ENCODE results near the gene OSBPL6.
A peak's percentile ranks its signal among the peaks of the same experiment; 100 is the strongest.
"Not testable (repeated sequence)": the region's sequence is repeated elsewhere in the genome, so short reads cannot be mapped to it uniquely, and the experiment has no call there.

OSBPL6 gene

DNA sequence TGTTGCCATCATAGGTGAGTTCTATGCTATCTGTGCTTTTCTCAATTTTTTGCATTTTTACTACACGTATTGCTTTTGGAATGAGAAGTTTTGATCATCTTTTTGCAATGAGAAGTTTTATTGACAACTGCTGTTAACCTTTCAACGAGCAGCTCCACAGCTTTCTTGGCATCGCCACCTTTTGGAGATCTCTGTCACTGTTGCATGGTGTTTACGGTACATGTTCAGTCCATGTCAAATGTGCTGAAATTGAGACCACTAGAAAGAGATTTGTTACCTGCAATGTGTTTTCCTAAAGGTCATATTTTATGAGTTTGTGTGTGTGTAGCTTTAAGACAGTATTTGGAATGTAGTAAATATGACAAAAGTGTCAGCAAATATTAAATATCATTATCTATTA, 120.8 kb downstream of the OSBPL6 start:
- no peaks in the 10 kb centered on the region for H3K9me3 ChIP-seq (replicated peaks in 1 of 11)
- H3K9ac ChIP-seq: no peak overlapping the region
- no peak overlapping the region for H3K4me2 ChIP-seq
- no peak for TF ChIP-seq Cebpa-rat (IDR thresholded peaks at IDR 0.05)
- H3K27me3 ChIP-seq: no peaks in the 10 kb centered on the region
- H3K4me3 ChIP-seq: no peak overlapping the region
- no peaks in the 10 kb centered on the region for H4K20me1 ChIP-seq
- no peak overlapping the region for H3K27ac ChIP-seq
- H3K4me1 ChIP-seq: no peaks in the 10 kb centered on the region
- no peaks in the 10 kb centered on the region for H3K36me3 ChIP-seq

DNA sequence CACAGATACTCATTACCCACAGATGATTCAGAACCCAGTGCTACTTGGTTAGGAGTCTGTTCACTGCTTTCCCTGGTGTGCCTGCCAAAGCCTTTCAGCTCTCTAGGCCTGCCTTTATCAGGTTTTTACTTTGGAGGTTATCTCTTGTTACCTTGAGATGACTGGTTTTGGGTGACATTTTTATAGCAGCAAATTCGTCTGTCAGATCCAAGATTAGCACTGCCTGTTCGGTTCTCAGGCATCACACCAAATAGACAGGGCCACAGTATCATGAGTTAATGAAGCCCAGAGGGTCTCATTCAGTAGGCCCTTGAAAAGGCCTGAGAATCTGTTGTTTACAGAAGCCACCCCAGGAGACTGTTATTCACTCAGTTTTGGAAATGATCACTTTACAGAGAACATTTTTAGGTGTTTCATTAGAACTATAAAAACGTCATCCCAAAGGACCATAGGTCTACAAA, 121.2 kb downstream of the OSBPL6 start:
- H3K9ac ChIP-seq: no peak overlapping the region
- no peak overlapping the region for H3K4me2 ChIP-seq
- no peaks in the 10 kb centered on the region for H3K4me1 ChIP-seq
- H3K36me3 ChIP-seq: no peaks in the 10 kb centered on the region
- no peaks in the 10 kb centered on the region for H3K9me3 ChIP-seq (replicated peaks in 1 of 11)
- no peak overlapping the region for H3K27ac ChIP-seq
- TF ChIP-seq Cebpa-rat (IDR thresholded peaks at IDR 0.05): no peak
- no peak overlapping the region for H3K4me3 ChIP-seq
- no peaks in the 10 kb centered on the region for H3K27me3 ChIP-seq
- H4K20me1 ChIP-seq: no peaks in the 10 kb centered on the region

DNA sequence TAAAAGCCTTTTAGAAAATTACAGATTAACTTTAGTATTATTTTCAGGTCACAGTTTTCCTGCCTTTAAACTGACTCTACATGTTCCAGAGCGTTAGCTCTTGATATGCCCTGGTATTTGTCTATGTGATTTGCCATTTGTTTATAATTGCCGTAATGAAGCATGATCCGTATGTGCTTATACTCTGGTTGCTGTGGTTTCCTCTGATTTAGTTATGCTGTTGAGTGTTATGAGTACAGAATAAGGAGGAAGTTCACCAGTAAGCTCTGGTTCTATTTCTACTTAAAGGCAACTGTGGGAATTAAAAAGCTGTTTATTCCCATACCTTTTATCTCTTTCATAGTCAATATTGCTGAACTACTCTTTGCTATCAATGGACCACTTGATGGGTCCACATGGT, 123.5 kb downstream of the OSBPL6 start:
- Histone ChIP-seq H3K27me3 (no peaks in the 10 kb centered on the region), H3K9me3 (replicated peaks in 1 of 11) (no peaks in the 10 kb centered on the region), H3K27ac (no peak overlapping the region), H4K20me1 (no peaks in the 10 kb centered on the region), H3K36me3 (no peaks in the 10 kb centered on the region), H3K4me2 (no peak overlapping the region), H3K9ac (no peak overlapping the region), H3K4me3 (no peak overlapping the region), H3K4me1 (no peaks in the 10 kb centered on the region)
- TF ChIP-seq Cebpa-rat (IDR thresholded peaks at IDR 0.05): no peak

DNA sequence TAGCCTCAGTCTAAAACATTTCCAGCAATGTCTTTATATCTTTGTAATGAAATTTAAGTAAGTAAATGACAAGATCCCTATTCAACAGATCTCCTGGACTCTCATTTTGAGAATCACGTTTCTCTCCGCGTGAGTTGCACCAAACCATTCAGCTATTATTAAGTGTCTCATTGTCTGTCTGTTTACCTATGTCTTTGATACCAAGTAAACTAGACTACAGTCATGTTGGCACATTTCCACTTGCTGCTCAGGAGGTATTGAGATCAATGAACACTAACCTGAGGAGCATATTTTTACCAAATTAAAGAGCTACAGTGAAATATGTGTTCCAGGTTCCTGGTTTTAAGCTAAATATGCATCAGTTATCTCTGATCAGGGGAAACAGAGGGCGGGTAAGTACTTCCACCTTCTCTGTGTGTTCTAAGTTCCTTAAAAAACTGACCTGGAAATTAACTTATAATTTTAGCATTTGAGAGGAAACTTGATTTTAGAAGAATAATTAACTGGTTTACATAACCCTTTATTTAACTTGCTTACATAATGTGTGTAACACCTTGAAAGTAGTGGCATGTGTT, 125.8 kb downstream of the OSBPL6 start:
- H3K9me3 ChIP-seq (replicated peaks in 1 of 11): no peaks in the 10 kb centered on the region
- H3K9ac ChIP-seq: no peak overlapping the region
- no peak overlapping the region for H3K4me2 ChIP-seq
- H3K27ac ChIP-seq: no peak overlapping the region
- no peaks in the 10 kb centered on the region for H3K36me3 ChIP-seq
- no peaks in the 10 kb centered on the region for H4K20me1 ChIP-seq
- H3K4me1 ChIP-seq: no peaks in the 10 kb centered on the region
- no peaks in the 10 kb centered on the region for H3K27me3 ChIP-seq
- no peak for TF ChIP-seq Cebpa-rat (IDR thresholded peaks at IDR 0.05)
- no peak overlapping the region for H3K4me3 ChIP-seq

DNA sequence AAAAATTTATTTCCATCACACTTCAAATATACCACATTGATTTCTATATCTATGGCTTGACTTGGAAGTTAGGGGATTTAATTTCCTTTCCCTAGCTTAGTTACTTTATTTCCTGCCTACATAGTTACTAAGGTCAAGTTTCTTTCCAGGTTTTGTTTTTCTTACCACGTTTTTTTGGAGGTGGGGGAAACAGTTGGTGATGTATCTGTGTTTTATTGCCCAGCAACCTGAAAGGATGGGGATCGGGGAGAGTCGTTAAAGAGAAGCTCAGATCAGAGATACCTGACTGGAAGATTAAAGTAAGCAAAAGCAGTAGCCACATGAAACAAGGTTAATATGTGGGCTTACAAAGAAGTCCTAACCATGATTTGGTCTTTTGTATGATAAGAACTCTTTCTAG, 127.8 kb downstream of the OSBPL6 start:
- H3K27me3 ChIP-seq: no peaks in the 10 kb centered on the region
- H3K4me2 ChIP-seq: no peak overlapping the region
- no peaks in the 10 kb centered on the region for H3K9me3 ChIP-seq (replicated peaks in 1 of 11)
- H3K9ac ChIP-seq: no peak overlapping the region
- no peaks in the 10 kb centered on the region for H3K4me1 ChIP-seq
- no peak overlapping the region for H3K27ac ChIP-seq
- H4K20me1 ChIP-seq: no peaks in the 10 kb centered on the region
- no peaks in the 10 kb centered on the region for H3K36me3 ChIP-seq
- TF ChIP-seq Cebpa-rat (IDR thresholded peaks at IDR 0.05): no peak
- H3K4me3 ChIP-seq: no peak overlapping the region

DNA sequence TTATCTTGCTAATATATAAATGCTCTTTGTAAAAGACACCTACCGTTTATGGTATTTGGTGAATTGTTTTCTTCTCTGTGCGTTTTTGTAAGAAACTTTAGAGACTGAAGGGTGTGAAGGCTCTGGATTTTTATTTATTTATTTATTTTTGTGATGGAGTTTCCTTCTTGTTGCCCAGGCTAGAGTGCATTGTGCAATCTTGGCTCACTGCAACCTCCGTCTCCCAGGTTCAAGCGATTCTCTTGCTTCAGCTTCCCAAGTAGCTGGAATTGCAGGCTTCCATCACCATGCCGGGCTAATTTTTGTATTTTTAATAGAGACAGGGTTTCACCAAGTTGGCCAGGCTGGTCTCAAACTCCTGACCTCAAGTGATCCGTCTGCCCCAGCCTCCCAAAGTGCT, 129.0 kb downstream of the OSBPL6 start:
- H3K4me2 ChIP-seq, H4K20me1 ChIP-seq: not testable (repeated sequence)
- 0 out of 22 replicates have a peak, but pooled peaks of 1 of the 11 experiments have one; percentile 7 for TF ChIP-seq Cebpa-rat (IDR thresholded peaks at IDR 0.05)

DNA sequence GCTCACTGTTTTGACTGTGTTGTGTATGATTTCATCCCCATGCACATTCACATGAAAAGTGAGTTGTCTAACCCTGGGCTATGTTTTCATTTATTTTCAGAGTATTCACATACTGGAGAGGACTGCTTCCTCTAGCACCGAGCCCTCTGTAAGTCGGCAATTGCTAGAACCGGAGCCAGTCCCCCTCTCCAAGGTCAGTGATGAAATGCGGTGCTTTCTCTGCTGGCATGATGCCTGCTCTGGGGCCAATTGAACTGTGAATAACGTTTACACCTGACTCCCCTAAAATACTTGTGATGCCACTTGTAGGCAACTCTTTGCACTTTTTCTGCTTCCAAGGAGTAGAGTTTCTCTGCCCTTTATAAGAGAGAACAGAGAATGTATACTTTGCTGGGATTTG, 129.8 kb downstream of the OSBPL6 start:
- H3K4me3 ChIP-seq: no peak overlapping the region
- no peaks in the 10 kb centered on the region for H3K27me3 ChIP-seq
- TF ChIP-seq Cebpa-rat (IDR thresholded peaks at IDR 0.05): no peak
- no peak overlapping the region for H3K4me2 ChIP-seq
- no peak overlapping the region for H3K27ac ChIP-seq
- no peaks in the 10 kb centered on the region for H3K9me3 ChIP-seq (replicated peaks in 1 of 11)
- H4K20me1 ChIP-seq: no peaks in the 10 kb centered on the region
- H3K36me3 ChIP-seq: no peaks in the 10 kb centered on the region
- no peaks in the 10 kb centered on the region for H3K4me1 ChIP-seq
- no peak overlapping the region for H3K9ac ChIP-seq

More for the DNA sequence above, 129.0 kb downstream of the OSBPL6 start:
- H3K9me3 ChIP-seq (replicated peaks in 1 of 11); H3K4me3 ChIP-seq; H3K27ac ChIP-seq; H3K9ac ChIP-seq; H3K27me3 ChIP-seq; H3K4me1 ChIP-seq; H3K36me3 ChIP-seq: not testable (repeated sequence)

DNA sequence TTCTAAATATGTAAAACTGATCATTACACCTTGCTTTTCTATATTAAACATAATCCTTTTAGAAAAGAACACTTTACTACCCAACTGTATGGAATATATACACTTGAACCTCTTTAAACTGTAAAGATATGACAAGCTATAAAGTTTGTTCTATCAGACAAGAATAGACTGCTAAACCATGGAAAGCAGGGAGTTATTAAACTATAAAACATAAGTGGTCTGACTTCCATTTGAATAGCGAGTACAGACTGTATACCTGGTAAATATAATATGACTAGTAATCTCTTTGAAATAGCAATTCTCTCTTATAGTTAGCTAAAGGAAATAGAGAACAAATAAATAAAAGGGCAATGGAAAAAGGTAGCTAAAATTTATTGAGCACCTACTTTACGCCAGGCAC, 131.0 kb downstream of the OSBPL6 start:
- Histone ChIP-seq H3K4me1 (no peaks in the 10 kb centered on the region), H3K9ac (no peak overlapping the region), H3K27ac (no peak overlapping the region), H3K4me3 (no peak overlapping the region), H3K36me3 (no peaks in the 10 kb centered on the region), H3K27me3 (no peaks in the 10 kb centered on the region), H4K20me1 (no peaks in the 10 kb centered on the region), H3K4me2 (no peak overlapping the region), H3K9me3 (replicated peaks in 1 of 11) (no peaks in the 10 kb centered on the region)
- TF ChIP-seq Cebpa-rat (IDR thresholded peaks at IDR 0.05): no peak

DNA sequence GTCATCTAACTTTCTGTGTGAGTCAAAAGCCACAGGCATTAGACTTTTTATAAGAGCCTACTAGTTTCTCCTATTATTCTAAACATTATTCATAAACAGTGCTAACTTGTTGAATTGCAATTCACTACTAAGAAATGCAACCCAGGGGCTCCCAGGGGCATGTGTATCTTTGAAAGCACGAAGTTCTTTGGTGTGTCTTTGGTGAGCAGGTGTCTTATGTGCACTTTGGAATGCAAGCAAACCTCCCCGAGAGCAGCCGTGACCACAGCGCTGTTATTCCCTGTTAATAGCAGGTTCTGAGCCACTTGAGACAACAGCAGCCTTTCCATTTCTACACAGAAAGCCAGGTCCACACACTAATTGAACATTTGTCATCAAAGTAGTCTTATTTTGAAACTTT, 133.2 kb downstream of the OSBPL6 start:
- H3K27me3 ChIP-seq: no peaks in the 10 kb centered on the region
- no peak overlapping the region for H3K9ac ChIP-seq
- H3K4me1 ChIP-seq: no peaks in the 10 kb centered on the region
- no peak for TF ChIP-seq Cebpa-rat (IDR thresholded peaks at IDR 0.05)
- H3K4me2 ChIP-seq: no peak overlapping the region
- no peak overlapping the region for H3K27ac ChIP-seq
- no peaks in the 10 kb centered on the region for H4K20me1 ChIP-seq
- H3K4me3 ChIP-seq: no peak overlapping the region
- H3K9me3 ChIP-seq (replicated peaks in 1 of 11): no peaks in the 10 kb centered on the region
- H3K36me3 ChIP-seq: no peaks in the 10 kb centered on the region

DNA sequence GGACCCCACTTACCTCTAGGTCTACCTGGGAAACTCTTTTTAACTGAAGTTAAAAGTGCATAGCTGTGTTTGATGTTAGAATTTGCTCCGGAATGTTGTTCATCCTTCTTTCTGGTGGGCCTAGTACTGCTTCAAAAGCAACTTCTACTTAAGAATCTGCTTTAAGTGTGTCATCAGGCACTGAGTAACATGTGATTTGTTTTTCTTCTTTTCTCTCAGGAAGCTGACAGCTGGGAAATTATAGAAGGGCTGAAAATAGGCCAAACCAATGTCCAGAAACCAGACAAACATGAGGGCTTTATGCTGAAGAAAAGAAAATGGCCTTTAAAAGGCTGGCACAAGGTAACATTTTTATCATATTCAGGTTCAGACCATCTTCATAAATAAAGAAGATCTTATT, 133.7 kb downstream of the OSBPL6 start:
- Histone ChIP-seq H4K20me1 (no peaks in the 10 kb centered on the region), H3K36me3 (no peaks in the 10 kb centered on the region), H3K27ac (no peak overlapping the region), H3K4me3 (no peak overlapping the region), H3K4me2 (no peak overlapping the region), H3K4me1 (no peaks in the 10 kb centered on the region), H3K9ac (no peak overlapping the region), H3K9me3 (replicated peaks in 1 of 11) (no peaks in the 10 kb centered on the region), H3K27me3 (no peaks in the 10 kb centered on the region)
- TF ChIP-seq Cebpa-rat (IDR thresholded peaks at IDR 0.05): no peak

Measured in BLaER1 treated with 17β-estradiol and CSF1 and Interleukin-3, amounts not matched to agents 10 nM and 100 nM (cell line).